ENCODE data around the gene NUP42. TPM values are rescaled to one million over a fixed set of nuclear protein-coding genes. Genes with fewer than 3 reads are reported as not detected.
"Not testable (repeated sequence)": the region's sequence is repeated elsewhere in the genome, so short reads cannot be mapped to it uniquely, and the experiment has no call there.

NUP42 gene
- polyA plus RNA-seq, 3 donors = 55.1 to 83.1 (median 55.7) TPM

- no peak for DNase-seq (ENCODE audit: extremely low read depth in 1 of 11, low read depth in 9 of 11, low spot score in 4 of 11)
Observed at GRCh38 chr7:23220690-23221305, 39.0 kb downstream of the NUP42 start.

- no peak for DNase-seq (ENCODE audit: extremely low read depth in 1 of 11, low read depth in 9 of 11, low spot score in 4 of 11)
Observed at GRCh38 chr7:23222439-23223030, 40.7 kb downstream of the NUP42 start.

- DNase-seq (ENCODE audit: extremely low read depth in 1 of 11, low read depth in 9 of 11, low spot score in 4 of 11) = not testable (repeated sequence)
Observed at GRCh38 chr7:23224364-23224763, 42.5 kb downstream of the NUP42 start.

- DNase-seq (ENCODE audit: extremely low read depth in 1 of 11, low read depth in 9 of 11, low spot score in 4 of 11) = no peak
Observed at GRCh38 chr7:23226844-23227450, 45.1 kb downstream of the NUP42 start.

GRCh38 chr7:23228412-23228811 lies 46.6 kb downstream of the NUP42 start:
- DNase-seq (ENCODE audit: extremely low read depth in 1 of 11, low read depth in 9 of 11, low spot score in 4 of 11) = no peak

- DNase-seq (ENCODE audit: extremely low read depth in 1 of 11, low read depth in 9 of 11, low spot score in 4 of 11) = no peak
Observed at GRCh38 chr7:23230641-23231101, 48.8 kb downstream of the NUP42 start.

GRCh38 chr7:23232966-23233365 lies 51.1 kb downstream of the NUP42 start:
- DNase-seq (ENCODE audit: extremely low read depth in 1 of 11, low read depth in 9 of 11, low spot score in 4 of 11) = no peak

GRCh38 chr7:23234569-23235296 lies 52.9 kb downstream of the NUP42 start:
- no peak for DNase-seq (ENCODE audit: extremely low read depth in 1 of 11, low read depth in 9 of 11, low spot score in 4 of 11)

GRCh38 chr7:23235813-23236221 lies 54.0 kb downstream of the NUP42 start:
- no peak for DNase-seq (ENCODE audit: extremely low read depth in 1 of 11, low read depth in 9 of 11, low spot score in 4 of 11)

GRCh38 chr7:23237000-23237399 lies 55.2 kb downstream of the NUP42 start:
- no peak for DNase-seq (ENCODE audit: extremely low read depth in 1 of 11, low read depth in 9 of 11, low spot score in 4 of 11)

- no peak for DNase-seq (ENCODE audit: extremely low read depth in 1 of 11, low read depth in 9 of 11, low spot score in 4 of 11)
Observed at GRCh38 chr7:23238983-23239652, 57.3 kb downstream of the NUP42 start.

- DNase-seq (ENCODE audit: extremely low read depth in 1 of 11, low read depth in 9 of 11, low spot score in 4 of 11) = no peak
Observed at GRCh38 chr7:23239698-23240097, 57.9 kb downstream of the NUP42 start.

- DNase-seq (ENCODE audit: extremely low read depth in 1 of 11, low read depth in 9 of 11, low spot score in 4 of 11) = no peak
Observed at GRCh38 chr7:23242321-23242720, 60.5 kb downstream of the NUP42 start.

- no peak for DNase-seq (ENCODE audit: extremely low read depth in 1 of 11, low read depth in 9 of 11, low spot score in 4 of 11)
Observed at GRCh38 chr7:23242935-23243334, 61.1 kb downstream of the NUP42 start.

- no peak for DNase-seq (ENCODE audit: extremely low read depth in 1 of 11, low read depth in 9 of 11, low spot score in 4 of 11)
Observed at GRCh38 chr7:23246555-23246954, 64.7 kb downstream of the NUP42 start, which contains the start of gene GPNMB. TSS of gene GPNMB (plus strand) at chr7:23246775. CDS start at chr7:23246858, 83 bp downstream.

GRCh38 chr7:23247046-23247602 lies 65.3 kb downstream of the NUP42 start:
- DNase-seq (ENCODE audit: extremely low read depth in 1 of 11, low read depth in 9 of 11, low spot score in 4 of 11) = no peak

GRCh38 chr7:23247603-23248335 lies 65.9 kb downstream of the NUP42 start:
- DNase-seq (ENCODE audit: extremely low read depth in 1 of 11, low read depth in 9 of 11, low spot score in 4 of 11) = no peak

GRCh38 chr7:23249486-23249885 lies 67.6 kb downstream of the NUP42 start:
- no peak for DNase-seq (ENCODE audit: extremely low read depth in 1 of 11, low read depth in 9 of 11, low spot score in 4 of 11)
